HepG2 (cell line): ENCODE results near the gene CHRNB4.

Source experiments
- ARNT ChIP-seq: fragments of 450-650 bp; IDR thresholded peaks from 2 replicates; pipeline ENCODE4 v1.6.1; 2017
- ERF ChIP-seq: IDR thresholded peaks from 2 replicates; pipeline ENCODE4 v1.6.1; 2018; ENCODE audit warnings: missing biosample characterization, missing genetic modification reagents
- HCFC1 ChIP-seq: fragments of 150-350 bp; IDR thresholded peaks from 2 replicates; pipeline ENCODE4 v1.6.1; 2014; ENCODE audit warnings: low read depth, low read length
- SRF ChIP-seq: IDR thresholded peaks from 2 replicates; pipeline ENCODE4 v1.6.1; 2011; ENCODE audit warnings: mild to moderate bottlenecking, low read depth, low read length, moderate library complexity
- TP53 ChIP-seq: sonication (generic); formaldehyde crosslinking; conservative IDR thresholded peaks from 2 replicates; pipeline ENCODE4 v1.4.0; 2020; ENCODE audit warnings: missing genetic modification reagents
- ZKSCAN1 ChIP-seq: fragments of 150-350 bp; IDR thresholded peaks from 2 replicates; pipeline ENCODE4 v1.6.1; 2014; ENCODE audit warnings: low read length
- ZNF367 ChIP-seq: sonication (generic); formaldehyde crosslinking; IDR thresholded peaks from 2 replicates; pipeline ENCODE4 v1.4.0; 2020; ENCODE audit warnings: missing genetic modification reagents, borderline replicate concordance
- TF ChIP-seq, protein P1 (sequence below): sonication (generic); formaldehyde crosslinking; IDR thresholded peaks from 2 replicates; pipeline ENCODE4 v1.4.0; 2020; ENCODE audit warnings: low read depth, mild to moderate bottlenecking, missing genetic modification reagents
- TF ChIP-seq, protein P2 (sequence below): sonication (generic); formaldehyde crosslinking; IDR thresholded peaks from 2 replicates; pipeline ENCODE4 v1.5.0; 2020; ENCODE audit warnings: mild to moderate bottlenecking, missing genetic modification reagents, moderate library complexity
- TF ChIP-seq, protein P3 (sequence below): sonication (generic); formaldehyde crosslinking; IDR thresholded peaks from 2 replicates; pipeline ENCODE4 v1.4.0; 2020; ENCODE audit warnings: missing genetic modification reagents
- TF ChIP-seq, protein P4 (sequence below): sonication (generic); formaldehyde crosslinking; IDR thresholded peaks from 2 replicates; pipeline ENCODE4 v1.5.1; 2020; ENCODE audit warnings: mild to moderate bottlenecking, missing genetic modification reagents

DNA sequence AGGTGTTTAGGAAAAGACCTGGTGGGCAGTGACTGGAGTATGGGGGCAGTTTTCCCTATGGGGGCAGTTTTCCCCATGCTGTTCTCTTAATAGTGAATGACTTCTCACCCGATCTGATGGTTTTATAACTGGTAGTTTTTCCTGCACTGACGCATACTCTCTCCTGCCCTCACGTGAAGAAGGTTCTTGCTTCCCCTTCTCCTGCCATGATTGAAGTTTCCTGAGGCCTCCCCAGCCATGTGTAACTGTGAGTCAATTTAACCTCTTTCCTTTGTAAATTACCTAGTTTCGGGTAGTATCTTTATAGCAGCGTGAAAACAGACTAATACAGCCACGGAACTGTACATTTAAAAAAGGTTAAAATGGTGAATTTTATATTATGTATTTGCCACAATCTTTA lies 25.0 kb upstream of the CHRNB4 start:
- TF ChIP-seq, protein P1, sequence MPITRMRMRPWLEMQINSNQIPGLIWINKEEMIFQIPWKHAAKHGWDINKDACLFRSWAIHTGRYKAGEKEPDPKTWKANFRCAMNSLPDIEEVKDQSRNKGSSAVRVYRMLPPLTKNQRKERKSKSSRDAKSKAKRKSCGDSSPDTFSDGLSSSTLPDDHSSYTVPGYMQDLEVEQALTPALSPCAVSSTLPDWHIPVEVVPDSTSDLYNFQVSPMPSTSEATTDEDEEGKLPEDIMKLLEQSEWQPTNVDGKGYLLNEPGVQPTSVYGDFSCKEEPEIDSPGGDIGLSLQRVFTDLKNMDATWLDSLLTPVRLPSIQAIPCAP (CRISPR knock-in tag) = no peak
- no peak for TF ChIP-seq ERF (CRISPR knock-in tag)
- TF ChIP-seq ZKSCAN1 = no peak
- no peak for TF ChIP-seq SRF
- TF ChIP-seq, protein P2, sequence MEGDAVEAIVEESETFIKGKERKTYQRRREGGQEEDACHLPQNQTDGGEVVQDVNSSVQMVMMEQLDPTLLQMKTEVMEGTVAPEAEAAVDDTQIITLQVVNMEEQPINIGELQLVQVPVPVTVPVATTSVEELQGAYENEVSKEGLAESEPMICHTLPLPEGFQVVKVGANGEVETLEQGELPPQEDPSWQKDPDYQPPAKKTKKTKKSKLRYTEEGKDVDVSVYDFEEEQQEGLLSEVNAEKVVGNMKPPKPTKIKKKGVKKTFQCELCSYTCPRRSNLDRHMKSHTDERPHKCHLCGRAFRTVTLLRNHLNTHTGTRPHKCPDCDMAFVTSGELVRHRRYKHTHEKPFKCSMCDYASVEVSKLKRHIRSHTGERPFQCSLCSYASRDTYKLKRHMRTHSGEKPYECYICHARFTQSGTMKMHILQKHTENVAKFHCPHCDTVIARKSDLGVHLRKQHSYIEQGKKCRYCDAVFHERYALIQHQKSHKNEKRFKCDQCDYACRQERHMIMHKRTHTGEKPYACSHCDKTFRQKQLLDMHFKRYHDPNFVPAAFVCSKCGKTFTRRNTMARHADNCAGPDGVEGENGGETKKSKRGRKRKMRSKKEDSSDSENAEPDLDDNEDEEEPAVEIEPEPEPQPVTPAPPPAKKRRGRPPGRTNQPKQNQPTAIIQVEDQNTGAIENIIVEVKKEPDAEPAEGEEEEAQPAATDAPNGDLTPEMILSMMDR = no peak
- no peak for TF ChIP-seq ARNT
- no peak for TF ChIP-seq HCFC1
- TF ChIP-seq, protein P3, sequence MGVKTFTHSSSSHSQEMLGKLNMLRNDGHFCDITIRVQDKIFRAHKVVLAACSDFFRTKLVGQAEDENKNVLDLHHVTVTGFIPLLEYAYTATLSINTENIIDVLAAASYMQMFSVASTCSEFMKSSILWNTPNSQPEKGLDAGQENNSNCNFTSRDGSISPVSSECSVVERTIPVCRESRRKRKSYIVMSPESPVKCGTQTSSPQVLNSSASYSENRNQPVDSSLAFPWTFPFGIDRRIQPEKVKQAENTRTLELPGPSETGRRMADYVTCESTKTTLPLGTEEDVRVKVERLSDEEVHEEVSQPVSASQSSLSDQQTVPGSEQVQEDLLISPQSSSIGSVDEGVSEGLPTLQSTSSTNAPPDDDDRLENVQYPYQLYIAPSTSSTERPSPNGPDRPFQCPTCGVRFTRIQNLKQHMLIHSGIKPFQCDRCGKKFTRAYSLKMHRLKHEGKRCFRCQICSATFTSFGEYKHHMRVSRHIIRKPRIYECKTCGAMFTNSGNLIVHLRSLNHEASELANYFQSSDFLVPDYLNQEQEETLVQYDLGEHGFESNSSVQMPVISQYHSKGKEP (CRISPR knock-in tag) = no peak
- TF ChIP-seq, protein P4, sequence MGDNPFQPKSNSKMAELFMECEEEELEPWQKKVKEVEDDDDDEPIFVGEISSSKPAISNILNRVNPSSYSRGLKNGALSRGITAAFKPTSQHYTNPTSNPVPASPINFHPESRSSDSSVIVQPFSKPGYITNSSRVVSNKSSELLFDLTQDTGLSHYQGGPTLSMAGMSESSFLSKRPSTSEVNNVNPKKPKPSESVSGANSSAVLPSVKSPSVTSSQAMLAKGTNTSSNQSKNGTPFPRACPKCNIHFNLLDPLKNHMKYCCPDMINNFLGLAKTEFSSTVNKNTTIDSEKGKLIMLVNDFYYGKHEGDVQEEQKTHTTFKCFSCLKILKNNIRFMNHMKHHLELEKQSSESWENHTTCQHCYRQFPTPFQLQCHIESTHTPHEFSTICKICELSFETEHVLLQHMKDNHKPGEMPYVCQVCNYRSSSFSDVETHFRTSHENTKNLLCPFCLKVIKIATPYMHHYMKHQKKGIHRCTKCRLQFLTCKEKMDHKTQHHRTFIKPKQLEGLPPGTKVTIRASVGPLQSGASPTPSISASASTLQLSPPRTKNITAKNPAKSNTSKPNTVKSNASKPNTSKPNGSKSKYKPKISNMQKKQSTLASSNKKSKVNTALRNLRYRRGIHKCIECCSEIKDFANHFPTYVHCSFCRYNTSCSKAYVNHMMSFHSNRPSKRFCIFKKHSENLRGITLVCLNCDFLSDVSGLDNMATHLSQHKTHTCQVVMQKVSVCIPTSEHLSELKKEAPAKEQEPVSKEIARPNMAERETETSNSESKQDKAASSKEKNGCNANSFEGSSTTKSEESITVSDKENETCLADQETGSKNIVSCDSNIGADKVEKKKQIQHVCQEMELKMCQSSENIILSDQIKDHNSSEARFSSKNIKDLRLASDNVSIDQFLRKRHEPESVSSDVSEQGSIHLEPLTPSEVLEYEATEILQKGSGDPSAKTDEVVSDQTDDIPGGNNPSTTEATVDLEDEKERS (CRISPR knock-in tag) = no peak
- TF ChIP-seq ZNF367 (CRISPR knock-in tag) = no peak
- no peak for TF ChIP-seq TP53 (CRISPR knock-in tag)
